ENCODE data around the gene IGBP1.
A peak's percentile ranks its signal among the peaks of the same experiment; 100 is the strongest.
"Not testable (repeated sequence)": the region's sequence is repeated elsewhere in the genome, so short reads cannot be mapped to it uniquely, and the experiment has no call there.

The IGBP1 gene

DNA sequence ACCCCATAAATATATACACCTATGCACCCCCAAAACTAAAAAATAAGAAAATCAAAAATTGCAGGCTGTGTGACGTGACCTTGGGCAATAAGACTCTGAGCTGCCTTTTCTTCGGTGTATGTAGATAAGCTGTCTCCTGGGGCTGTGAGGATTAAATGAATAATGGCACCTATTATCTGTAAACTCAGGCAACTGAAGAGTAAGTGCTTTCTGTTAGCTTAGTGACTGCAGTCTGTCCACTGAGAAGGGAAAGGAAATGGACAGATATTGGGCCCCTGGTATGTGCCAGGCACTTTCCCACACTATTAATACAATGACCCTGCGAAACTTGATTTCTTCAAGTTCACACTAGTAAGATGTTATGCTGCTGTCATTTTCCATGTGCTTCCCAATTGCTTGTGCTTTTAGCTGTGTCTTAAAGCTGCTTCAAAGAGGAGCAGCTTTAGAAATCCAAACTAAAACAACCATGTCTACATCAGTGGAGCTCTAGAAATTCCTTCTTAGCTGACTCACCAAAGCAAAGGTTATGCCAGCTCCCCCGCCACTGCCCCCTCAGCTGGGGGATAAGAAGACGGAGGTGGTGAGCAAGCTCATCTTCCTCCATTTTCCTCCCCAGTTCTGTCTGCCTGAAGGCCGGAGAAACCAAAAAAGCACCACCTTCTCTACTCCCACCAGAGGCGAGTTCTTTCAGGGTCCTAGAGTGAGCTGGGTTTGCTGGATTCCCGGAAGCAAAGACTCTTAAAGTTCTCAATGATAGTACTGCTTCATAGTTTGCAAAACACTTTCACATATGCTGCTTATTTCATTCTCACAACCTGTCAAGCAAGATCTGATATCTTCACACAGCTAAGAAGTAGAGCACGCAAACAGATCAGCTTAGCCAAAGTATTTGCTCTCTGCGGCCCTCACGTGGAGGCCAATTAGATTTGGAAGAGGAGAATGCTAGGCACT, 35.3 kb downstream of the IGBP1 start:
- DNase-seq = no peak

DNA sequence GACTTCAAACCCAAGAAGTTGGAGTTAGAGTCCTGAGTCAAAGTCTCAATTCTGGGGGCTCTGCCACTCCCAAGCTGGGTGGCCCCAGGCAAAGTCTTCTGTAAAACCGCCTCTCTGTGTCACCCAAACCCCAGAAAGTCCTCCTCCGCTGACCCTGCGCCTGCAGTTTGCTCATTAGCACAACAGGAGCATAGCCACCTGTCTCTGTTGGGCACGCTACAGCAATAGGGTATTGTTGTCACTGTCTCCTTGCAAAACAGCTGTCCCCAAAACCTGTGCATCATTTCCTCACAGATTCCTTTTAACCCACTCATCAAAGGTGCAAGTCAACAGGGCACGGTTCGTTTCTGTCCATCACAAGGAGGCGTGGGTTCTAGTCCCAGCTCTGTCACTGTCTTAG, 36.0 kb downstream of the IGBP1 start:
- DNase-seq = no peak

DNA sequence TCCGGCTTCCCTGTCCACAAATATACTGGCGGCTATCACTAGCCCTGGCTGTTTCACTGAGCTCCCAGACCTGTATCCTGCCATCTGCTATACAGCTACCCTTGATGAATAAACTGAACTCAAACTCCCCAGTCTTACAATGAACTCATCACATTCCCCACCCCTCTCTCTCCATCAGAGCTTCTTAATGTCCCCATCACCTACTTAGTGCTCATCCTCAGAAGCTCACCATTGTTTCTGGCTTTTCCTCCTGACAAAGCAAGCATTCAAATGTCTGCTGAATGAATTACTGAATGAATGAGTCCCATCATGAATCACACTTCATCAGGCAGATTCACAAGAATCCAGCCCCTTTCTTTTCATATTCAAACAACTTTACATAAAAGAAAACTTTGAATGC, 38.4 kb downstream of the IGBP1 start:
- DNase-seq = no peak

DNA sequence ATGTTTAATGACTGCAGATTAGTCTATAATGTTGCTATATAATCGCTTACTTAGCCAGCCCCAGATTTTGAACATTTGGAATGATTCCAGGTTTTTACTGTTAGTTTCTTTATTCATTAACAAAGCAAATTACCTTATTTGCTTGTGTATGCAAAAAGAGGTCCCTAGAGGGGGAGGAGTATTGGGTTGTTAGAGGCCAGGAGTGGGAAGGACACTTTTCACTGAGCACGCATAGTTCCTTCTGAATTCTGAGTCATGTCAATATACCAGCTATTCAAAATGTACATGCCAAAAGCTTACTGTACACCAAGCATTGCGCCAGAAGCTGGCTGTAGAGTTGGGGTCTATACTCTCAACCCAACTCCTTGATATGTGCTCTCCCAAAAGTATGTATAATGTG, 39.0 kb downstream of the IGBP1 start:
- DNase-seq = no peak

DNA sequence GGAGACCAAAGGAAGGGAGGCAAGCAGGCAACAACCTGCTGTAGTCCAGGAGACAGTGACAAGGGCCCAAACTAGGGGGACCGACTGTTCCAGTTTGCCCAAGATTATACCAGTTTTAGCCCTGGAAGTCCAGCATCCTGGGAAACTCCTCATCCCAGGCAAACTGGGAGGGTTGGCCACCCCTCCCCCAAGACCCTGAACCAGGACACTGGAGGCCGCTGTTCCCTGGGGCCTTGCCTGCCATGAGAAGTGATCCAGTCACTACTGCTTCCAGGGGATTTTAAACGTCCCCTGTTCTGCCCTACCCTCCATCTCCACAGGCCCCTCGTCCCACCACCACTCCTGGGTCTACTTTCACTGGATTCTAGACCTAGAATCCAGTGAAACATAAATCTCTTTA, 39.7 kb downstream of the IGBP1 start:
- no peak for DNase-seq

DNA sequence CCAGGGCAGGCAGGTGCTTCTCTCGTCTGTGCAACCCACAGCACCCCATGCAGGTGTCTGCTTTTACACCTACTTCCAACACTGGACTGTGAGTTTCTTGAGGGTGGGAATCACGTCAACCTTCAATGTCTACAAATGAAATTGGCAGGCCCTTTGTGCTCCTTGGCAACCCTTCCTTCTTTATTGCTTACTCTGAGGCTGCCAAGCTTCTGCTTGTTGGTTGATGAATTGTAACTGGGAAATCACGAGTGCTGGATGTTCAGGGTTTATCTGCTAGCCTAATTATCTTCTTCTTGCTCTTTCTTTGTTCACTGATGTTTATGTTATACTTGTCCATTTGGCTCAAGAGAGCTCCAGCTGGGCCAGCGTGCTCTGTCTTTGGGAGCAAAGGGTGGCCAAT, 41.5 kb downstream of the IGBP1 start:
- DNase-seq = peak; percentile 70

DNA sequence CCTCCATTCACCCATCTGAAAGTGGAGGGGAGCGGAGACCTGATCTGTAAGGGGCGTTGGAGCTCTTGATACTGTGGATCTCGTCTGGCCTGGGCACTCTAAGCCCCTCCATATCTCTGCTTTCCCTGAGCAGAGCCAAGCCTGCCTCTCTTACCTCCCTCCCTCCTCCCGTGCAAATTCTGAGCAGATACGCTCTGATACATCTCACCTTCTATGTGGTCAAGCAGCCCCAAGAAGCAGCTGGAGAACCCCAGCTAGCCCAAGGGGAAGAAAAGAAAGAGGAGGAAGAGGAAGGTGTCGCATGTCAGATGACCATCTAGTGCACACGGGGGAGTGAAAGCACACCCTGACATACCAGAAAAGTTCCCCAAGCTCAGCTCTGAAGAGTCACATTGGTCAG, 42.1 kb downstream of the IGBP1 start:
- DNase-seq = no peak

DNA sequence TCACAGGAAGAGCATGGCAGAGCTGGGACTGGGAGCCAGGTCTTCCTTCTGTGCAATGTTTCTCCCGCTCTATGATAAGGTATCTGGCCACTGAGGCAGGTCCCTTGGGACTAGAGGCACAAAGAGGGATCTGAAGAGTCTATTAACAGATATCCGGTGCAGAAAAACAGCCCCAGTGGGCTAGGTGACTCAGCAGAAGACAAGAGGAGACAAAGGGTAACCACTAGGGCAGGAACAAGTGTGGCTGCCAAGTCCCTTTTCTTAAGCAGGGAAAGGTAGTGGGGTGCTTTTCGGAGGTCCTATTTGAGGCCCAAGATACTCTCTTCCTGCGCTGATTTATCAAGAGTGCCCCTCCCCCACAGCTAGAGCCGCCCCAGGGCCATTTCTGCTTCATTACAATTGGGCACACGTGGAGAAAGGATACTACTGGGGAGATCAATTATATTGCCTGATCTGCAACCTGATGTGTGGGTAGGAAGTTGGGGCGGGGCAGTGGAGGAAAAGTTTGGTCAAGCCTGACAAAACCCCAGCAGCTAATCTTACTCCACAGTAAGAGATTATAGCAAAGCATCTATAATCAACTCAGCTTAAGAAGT, 43.8 kb downstream of the IGBP1 start, which contains the start of gene DGAT2L6:
DGAT2L6 (plus strand) TSS at position 546 of the 596 bp plus-strand sequence. CDS start 100 bp downstream, outside the sequence.
- DNase-seq = peak; percentile 30

DNA sequence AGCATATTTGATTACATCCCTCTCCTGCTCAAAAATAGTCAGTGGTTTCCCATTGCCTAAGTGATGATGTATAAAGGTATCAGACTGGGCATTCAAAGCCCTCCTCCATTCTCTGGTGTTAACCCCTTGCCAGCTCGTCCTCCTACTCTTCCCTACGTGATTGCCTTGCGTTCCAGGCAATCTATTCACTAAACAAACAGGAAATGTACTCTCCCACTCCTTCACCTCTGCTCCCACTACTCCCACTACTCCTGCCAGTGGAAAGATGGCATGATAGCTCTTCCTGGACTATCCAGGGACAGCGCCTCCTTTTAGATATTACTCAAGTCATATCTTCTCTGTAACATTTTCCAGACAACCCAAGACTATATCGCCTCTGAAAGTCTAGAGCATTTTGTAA, 49.8 kb downstream of the IGBP1 start:
- DNase-seq = no peak

DNA sequence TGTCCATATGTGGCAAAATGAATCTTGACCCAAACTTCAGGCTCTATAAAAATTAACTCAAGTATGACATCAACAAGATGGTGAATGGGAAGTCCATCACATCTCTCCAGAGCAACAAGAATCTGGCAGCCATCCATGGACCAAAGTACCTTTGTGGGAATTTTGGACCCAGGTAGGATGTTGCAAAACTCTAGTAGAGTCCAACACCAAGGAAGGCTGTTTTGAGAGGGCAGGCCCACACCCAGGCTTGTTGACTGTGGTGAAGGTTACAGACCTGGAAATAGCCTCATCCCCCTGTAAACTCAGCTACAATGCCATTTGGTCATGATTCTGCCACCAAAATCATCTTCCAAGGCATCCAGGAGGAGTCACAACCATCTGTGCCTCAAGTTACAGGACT, 57.0 kb downstream of the IGBP1 start:
- DNase-seq = no peak

DNA sequence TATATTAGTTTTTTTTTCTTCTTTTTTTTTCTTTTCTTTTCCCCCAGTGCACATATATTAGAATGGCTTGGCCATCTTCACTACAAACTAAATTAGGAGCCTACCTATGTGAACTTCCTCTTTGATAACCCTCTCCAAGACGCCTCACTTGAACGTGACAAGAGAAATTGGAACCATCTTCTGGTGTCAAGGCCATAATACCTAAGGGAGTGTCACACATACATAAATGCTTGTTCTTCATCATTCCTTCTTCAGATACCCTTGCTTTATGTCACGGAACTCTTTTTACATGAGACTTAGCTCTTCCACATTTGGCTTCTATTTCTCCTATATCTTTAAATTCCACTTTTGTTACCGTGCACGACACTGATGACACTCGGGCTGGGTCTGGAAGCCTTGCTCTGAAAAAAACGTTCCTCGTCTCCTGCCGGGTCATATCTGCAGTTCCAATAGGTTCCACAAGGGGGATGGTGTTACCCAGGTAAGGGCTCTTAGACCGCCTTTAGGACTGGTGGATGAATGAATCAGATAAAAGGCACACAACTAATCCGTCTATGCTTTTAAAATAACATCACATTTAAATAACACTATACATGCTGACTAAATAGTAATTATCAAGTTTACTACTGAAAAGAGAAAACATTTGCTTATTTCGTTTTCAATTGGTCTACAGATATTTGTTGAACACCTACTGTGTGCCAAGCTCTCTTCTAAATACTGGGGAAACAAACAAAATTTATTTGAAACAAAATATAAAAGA, 63.9 kb downstream of the IGBP1 start:
- peak; percentile 39 for DNase-seq

DNA sequence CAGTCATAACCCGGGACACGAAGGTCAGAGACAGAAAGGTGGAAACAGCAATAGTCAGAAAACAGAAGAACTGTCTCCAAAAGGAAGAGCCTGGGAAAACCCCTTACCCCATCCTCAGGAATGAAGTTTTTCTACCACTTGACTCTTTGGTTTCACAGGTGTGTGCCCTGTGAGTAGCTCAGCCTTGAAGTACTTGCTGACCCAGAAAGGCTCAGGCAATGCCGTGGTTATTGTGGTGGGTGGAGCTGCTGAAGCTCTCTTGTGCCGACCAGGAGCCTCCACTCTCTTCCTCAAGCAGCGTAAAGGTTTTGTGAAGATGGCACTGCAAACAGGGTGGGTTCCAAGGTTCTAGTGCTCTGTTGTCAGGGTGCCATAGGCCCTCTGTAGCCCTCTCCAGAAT, 68.5 kb downstream of the IGBP1 start:
- no peak for DNase-seq

DNA sequence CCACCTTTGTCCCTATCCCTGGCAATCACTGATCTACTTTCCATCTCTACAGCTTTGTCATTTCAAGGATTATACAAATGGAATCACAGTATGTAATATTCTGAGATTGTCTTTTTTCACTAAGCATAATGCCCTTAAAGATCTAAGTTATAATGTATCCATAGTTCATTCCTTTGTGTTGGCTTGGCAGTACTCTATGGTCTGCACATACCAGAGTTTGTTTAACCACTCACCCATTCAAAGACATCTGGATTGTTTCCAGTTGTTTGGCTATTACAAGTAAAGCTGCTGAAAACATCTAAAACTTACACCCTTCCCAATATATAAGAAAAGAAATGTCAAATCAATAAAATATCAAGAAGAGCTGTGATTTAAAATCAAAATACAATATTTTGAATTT, 75.2 kb downstream of the IGBP1 start:
- no peak for DNase-seq

DNA sequence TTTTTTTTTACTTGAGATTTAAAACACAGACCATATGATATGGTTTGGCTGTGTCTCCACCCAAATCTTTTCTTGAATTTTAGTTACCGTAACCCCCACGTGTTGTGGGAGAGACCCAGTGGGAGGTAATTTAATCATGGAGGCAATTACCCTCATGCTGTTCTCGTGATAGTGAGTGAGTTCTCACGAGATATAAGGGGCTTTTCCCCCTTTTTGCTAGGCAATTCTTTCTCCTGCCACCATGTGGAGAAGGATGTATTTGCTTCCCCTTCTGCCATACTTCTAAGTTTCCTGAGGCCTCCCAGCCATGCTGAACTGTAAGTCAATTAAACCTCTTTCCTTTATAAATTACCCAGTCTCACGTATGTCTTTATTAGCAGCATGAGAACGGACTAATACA, 76.3 kb downstream of the IGBP1 start:
- not testable (repeated sequence) for DNase-seq

Data from NCI-H1092 treated with DMSO at 0.1 percent for 48 hours (cell line).